GM11168 (cell line): ENCODE results near the gene DLGAP1.
"Not testable (repeated sequence)": the region's sequence is repeated elsewhere in the genome, so short reads cannot be mapped to it uniquely, and the experiment has no call there.

Experiments used
- in situ Hi-C: fragments of 300-500 bp; cut with MboI; formaldehyde crosslinking; loops from one replicate; pipeline ENCODE4 v1.12.0; 2022; ENCODE audit warnings: low sequenced_read_pairs; ENCODE audit not compliant: unreplicated experiment

Gene DLGAP1

GRCh38 chr18:3655254-3656050 is 799.7 kb downstream of the DLGAP1 start:
- in situ Hi-C loops: no loop called here

DNA sequence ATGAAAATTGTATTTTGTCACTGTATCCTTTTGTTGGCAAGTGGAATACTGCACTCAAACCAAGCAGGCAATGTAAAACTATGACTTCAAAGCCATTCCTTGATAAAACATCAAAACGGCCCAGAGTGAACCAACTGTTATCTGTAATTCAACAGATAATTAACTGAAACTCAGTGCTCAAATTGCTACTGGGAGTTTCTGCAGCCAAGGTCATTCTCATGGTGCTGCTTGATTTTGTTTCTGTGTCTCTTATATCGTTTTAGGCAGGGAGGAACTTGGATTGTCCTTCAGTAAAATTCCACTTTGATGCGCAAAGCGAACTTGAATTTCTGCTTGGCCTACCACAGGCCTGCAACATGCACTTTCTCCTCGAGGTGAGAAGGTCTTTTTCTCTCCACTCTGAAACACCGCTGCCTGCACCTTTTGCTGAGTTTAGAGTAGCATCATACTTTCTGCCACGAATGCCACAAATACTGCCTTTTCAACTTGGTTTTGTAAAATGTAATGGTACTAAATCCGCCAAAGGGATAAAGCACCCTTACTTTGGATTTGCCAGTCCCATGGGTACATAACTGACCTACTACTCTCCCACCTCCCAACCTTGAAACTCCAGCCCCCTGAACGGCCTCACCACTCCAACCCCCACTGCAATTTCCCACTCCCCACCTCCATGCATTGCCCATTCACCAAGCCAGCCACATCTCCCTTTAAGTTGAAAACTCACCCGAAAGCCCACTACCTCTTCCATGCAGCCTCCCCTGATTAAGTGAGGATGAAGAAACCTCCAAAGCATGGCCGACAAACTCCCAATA is 800.5 kb downstream of the DLGAP1 start:
- in situ Hi-C loops: no loop called here

- in situ Hi-C loops: no loop called here
Measured at GRCh38 chr18:3653851-3654441, 801.2 kb downstream of the DLGAP1 start.

DNA sequence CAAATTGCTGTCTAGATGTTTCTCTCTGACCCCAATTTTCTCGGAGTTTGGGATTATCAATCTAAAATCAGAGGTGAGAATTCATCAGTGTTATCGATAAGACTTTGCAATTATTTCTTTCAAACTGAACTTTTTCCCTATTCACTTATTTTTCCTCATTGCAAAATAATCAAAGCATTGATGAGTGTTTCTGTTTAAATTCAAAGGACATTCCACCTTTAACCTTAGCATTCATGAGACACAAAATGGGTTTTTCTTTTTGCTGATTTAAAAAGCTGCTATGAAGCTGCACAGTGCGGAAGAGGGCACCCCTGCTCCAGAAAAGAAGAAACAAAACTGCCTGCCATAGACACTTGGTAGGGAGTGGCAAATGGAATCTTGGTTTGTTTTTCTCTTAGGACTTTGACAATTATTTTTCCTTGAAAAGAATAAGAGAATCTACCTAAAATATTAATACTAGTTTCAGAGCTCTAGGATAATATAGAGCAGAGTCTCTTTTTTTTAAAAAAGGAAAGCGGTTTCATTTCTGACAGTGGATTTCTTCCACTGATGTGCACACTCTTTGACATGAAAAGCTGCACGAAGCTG is 801.8 kb downstream of the DLGAP1 start:
- in situ Hi-C loops: no loop called here

DNA sequence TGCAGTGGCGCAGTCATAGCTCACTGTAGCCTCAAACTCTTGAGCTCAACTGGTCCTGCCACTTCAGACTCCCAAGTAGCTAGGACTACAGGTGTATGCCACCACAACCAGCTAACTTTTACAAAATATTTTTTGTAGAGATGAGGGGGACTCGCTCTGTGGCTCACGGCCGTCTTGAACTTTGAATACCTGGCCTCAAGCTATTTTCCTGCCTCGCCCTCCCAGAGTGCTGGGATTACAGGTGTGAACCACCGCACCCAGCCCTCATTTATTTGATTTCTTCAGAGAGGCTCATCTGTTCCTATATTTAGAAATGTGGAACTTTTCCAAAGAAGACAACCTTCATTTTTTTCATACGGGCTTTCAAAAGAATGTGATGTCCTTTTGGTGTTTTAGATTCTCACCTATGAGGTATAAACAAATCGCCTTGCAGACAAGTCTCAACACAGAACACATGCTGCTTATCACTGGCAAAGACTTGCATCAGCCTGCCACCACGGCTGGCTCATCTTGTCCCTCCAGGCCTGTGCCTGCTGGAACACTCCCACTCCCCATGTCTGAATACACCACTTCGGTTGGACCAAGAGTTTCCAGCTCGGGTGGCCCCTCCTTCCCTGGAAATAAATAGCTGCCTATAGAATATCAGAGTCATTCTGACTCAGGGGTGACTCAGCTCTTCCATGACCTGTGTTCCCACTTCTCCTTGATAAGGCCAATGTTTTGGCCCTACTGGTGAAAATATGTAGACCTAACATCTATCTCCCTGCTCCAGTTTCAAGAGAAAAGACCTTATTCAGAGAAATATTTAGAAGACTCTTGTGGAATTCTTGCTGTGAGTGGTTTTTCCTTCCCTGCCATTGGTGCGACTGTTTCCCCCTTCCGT is 802.5 kb downstream of the DLGAP1 start:
- in situ Hi-C loops: no loop called here

GRCh38 chr18:3651266-3651665 is 803.8 kb downstream of the DLGAP1 start:
- in situ Hi-C loops: no loop called here

- in situ Hi-C loops: not testable (repeated sequence)
Measured at GRCh38 chr18:3650521-3651042, 804.5 kb downstream of the DLGAP1 start.

GRCh38 chr18:3649633-3650426 is 805.3 kb downstream of the DLGAP1 start:
- in situ Hi-C loops: no loop called here

- in situ Hi-C loops: no loop called here
Measured at GRCh38 chr18:3649135-3649632, 805.9 kb downstream of the DLGAP1 start.

DNA sequence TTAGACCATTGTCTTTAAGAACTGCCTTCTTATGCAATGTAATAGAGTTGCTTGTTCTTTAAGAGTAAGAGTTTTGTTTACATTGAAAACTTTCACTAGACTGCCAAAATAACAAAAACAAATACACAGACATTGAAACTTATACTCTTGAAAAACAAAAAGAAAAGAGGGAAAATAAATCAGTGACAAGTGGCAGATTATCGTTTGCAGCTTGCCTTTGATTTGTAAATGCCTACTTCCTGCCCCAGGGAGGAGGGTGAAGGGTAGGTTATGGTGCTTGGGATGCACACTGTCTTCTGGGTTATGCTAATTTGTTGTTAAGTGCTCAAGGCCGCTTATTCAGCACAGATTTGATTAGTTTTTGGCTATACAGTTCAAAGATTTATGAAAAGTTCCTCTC is 806.5 kb downstream of the DLGAP1 start:
- in situ Hi-C loops: no loop called here

DNA sequence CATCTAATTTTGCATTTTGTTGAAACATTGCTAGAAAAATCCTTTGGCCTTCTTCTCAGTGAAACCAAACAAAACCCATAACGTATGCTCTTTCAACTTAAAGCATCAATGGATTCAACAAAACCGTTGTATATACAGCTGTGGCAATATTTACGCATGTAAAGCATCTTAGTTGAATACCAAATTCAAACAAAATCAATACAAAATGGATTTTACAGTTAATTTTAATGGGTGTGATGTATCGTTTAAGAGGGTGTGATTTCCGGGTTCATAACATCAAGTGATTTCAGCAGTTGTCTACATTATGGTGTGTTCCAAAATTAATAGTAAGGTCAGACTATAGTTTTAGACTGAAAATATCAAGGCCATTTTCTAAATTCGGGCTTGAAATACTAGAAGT is 806.9 kb downstream of the DLGAP1 start:
- in situ Hi-C loops: no loop called here

DNA sequence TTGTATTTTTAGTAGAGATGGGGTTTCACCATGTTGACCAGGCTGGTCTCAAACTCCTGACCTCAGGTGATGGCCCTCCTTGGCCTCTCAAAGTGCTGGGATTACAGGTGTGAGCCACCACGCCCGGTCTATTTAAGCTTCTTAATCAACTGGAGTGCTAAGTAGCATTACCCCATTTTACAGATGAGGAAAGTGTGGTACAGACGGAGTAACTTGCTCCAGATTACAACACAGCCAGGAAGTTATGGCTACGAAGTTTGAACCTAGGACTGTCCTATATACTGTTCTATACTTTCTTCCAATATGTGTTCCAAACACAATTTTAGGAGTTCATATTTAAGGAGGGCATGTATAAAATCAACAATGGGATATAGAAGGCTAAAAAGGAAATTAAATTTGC is 807.5 kb downstream of the DLGAP1 start:
- in situ Hi-C loops: no loop called here

DNA sequence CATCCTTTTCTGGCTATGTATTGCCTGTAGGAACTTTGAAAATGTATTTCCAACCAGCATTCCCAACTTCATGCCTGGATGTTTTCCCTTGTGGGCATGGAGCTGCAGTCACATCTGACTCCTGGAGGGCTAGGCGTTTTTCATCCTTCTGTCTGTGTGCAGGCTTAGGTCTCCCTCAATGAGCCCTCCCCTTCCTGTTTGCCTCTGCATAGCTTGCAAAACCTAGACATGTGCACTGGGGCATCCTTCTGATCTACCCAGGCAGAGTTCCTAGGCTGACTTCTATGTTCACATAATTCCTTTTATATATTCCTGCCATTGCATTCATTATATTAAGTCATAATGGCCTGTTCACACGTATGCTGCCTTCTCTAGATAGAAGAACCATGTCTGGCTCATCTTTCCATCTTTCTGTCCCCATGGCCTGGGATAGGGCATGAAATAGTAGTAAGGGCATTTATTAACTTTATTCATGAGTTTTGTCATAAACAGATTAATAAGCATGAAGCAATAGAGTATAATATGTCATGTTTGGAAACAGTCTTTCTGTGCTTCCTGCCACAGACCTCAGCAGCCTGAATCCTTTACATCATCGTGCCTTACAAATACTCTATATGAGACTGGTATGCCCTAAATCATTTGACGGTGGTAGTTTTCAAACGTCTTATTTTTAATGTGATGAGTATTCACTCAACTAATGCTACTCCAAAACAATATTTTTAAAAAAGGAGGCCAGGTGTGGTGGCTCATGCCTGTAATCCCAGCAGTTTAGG is 809.5 kb downstream of the DLGAP1 start:
- in situ Hi-C loops: no loop called here

- in situ Hi-C loops: no loop called here
Measured at GRCh38 chr18:3634250-3634939, 820.7 kb downstream of the DLGAP1 start.

GRCh38 chr18:3631887-3632286 is 823.2 kb downstream of the DLGAP1 start:
- in situ Hi-C loops: no loop called here

DNA sequence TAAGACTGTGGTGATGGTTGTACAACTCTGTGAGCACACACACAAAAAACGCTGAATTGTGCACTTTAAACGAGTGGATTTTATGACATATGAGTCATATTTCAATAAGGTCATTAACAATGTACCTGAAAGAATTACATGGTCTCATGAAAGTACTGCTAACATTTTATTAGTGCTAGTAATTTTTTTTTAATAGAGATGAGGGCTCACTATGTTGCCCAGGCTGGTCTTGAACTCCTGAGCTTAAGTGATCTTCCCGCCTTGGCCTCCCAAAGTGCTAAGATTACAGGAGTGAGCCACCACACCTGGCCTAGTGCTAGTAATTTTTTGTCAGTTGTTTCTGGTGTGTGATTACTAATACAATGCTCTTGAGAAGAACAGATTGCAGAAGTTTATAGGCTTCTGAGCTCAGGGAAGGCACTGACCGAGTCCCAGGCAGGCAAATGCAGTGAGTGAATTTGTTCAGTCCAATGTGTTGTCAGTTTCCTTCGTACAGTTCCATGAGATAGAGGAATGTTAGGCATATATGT is 828.1 kb downstream of the DLGAP1 start:
- in situ Hi-C loops: no loop called here

DNA sequence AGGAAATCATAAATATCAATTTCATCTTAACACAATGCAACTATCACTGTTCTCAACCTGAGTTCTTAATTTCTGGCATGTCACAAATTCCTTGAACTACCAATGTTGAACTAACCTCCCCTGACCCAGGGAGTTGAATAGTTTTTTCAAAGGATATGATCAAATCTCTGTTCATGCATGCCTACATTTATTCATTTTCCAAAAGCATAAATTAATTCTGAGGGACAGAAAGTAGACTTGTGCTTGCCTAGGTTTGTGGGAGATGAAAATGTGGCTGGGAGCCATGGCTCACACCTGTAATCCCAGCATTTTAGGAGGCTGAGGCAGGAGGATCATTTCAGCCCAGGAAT is 829.4 kb downstream of the DLGAP1 start:
- in situ Hi-C loops: no loop called here
